GM23338 (cell line): ENCODE measurements around the gene SPRR1B. TPM values are rescaled to one million over a fixed set of nuclear protein-coding genes. Genes with fewer than 3 reads are reported as not detected.

Experiments
- ATAC-seq: fragments of 200-7000 bp; cut with Tn5 transposase; 3 replicates; pipeline ENCODE4 v1.9.1; 2020
- DNase-seq: peaks from one replicate; pipeline ENCODE4 v3.0.0-alpha.2; 2015; ENCODE audit warnings: low spot score
- H2AFZ ChIP-seq: fragments of 200-600 bp; sonication (generic); 2 replicates; pipeline ENCODE4 v1.8.0; 2016; ENCODE audit warnings: antibody characterized with exemption, mild to moderate bottlenecking, moderate library complexity
- H3F3A ChIP-seq: fragments of 200-600 bp; sonication (generic); replicated peaks from 2 replicates; pipeline ENCODE4 v1.8.0; 2017; ENCODE audit warnings: antibody characterized with exemption, mixed run types, low read depth
- H3K27ac ChIP-seq: fragments of 200-600 bp; sonication (generic); 2 replicates; pipeline ENCODE4 v1.6.1; 2016; ENCODE audit warnings: low read depth
- H3K27me3 ChIP-seq: fragments of 200-600 bp; sonication (generic); 2 replicates; pipeline ENCODE4 v1.8.0; 2016; ENCODE audit warnings: mild to moderate bottlenecking, mixed run types, moderate library complexity; ENCODE audit not compliant: insufficient read depth
- H3K36me3 ChIP-seq: fragments of 200-600 bp; sonication (generic); 2 replicates; pipeline ENCODE4 v1.8.0; 2016; ENCODE audit warnings: mild to moderate bottlenecking; ENCODE audit not compliant: insufficient read depth
- H3K4me1 ChIP-seq: fragments of 200-600 bp; sonication (generic); 2 replicates; pipeline ENCODE4 v1.8.0; 2016; ENCODE audit warnings: mild to moderate bottlenecking, moderate library complexity; ENCODE audit not compliant: insufficient read depth
- H3K4me2 ChIP-seq: fragments of 200-600 bp; sonication (generic); 2 replicates; pipeline ENCODE4 v1.7.1; 2017; ENCODE audit warnings: mixed run types
- H3K4me3 ChIP-seq: fragments of 200-600 bp; sonication (generic); 2 replicates; pipeline ENCODE4 v1.6.1; 2016; ENCODE audit warnings: mixed run types
- H3K79me2 ChIP-seq: fragments of 200-600 bp; sonication (generic); replicated peaks from 2 replicates; pipeline ENCODE4 v1.8.0; 2017; ENCODE audit warnings: mild to moderate bottlenecking; ENCODE audit not compliant: insufficient read depth
- H3K9me2 ChIP-seq: fragments of 200-600 bp; sonication (generic); 2 replicates; pipeline ENCODE4 v1.8.0; 2017; ENCODE audit not compliant: insufficient read depth
- H4K20me1 ChIP-seq: fragments of 200-600 bp; sonication (generic); replicated peaks from 2 replicates; pipeline ENCODE4 v1.8.0; 2017; ENCODE audit warnings: mild to moderate bottlenecking; ENCODE audit not compliant: insufficient read depth
- H3K27ac Mint-ChIP-seq: 2 replicates; pipeline ENCODE4 v1.8.0; 2020; ENCODE audit warnings: inconsistent platforms, mild to moderate bottlenecking, moderate library complexity, mixed read lengths
- H3K27me3 Mint-ChIP-seq: 3 replicates; pipeline ENCODE4 v1.8.0; 2022; ENCODE audit warnings: low read depth, mild to moderate bottlenecking, moderate library complexity, mixed read lengths, inconsistent platforms; ENCODE audit not compliant: insufficient read depth, poor library complexity
- H3K36me3 Mint-ChIP-seq: 3 replicates; pipeline ENCODE4 v1.8.0; 2021; ENCODE audit warnings: low read depth, mild to moderate bottlenecking, inconsistent platforms, moderate library complexity, mixed read lengths
- H3K4me1 Mint-ChIP-seq: 3 replicates; pipeline ENCODE4 v1.8.0; 2020; ENCODE audit warnings: mild to moderate bottlenecking, inconsistent platforms, mixed read lengths
- H3K4me3 Mint-ChIP-seq: 3 replicates; pipeline ENCODE4 v1.8.0; 2021; ENCODE audit warnings: moderate library complexity, mild to moderate bottlenecking, inconsistent platforms, mixed read lengths
- H3K9me3 Mint-ChIP-seq: 3 replicates; pipeline ENCODE4 v1.8.0; 2020; ENCODE audit warnings: moderate library complexity, mild to moderate bottlenecking, inconsistent platforms, mixed read lengths
- CREB1 ChIP-seq: fragments of 250-450 bp; sonication (Bioruptor Pico); IDR thresholded peaks from 2 replicates; pipeline ENCODE4 v1.5.0; 2020; ENCODE audit warnings: low read depth, mild to moderate bottlenecking, moderate library complexity
- CTCF ChIP-seq, 2 experiments: fragments of 200-600 bp in 1 of 2; sonication (generic) in 1 of 2; conservative IDR thresholded peaks; 2 replicates each; pipeline versions ENCODE4 v1.5.1 to v1.6.1; 2016 to 2017; ENCODE audit warnings: antibody characterized with exemption in 2 of 2, low read depth in 2 of 2, mild to moderate bottlenecking in 2 of 2, moderate library complexity in 1 of 2
- ETS1 ChIP-seq: IDR thresholded peaks from 2 replicates; pipeline ENCODE4 v1.6.1; 2016; ENCODE audit warnings: antibody characterized with exemption
- EZH2 ChIP-seq: fragments of 200-600 bp; sonication (generic); IDR thresholded peaks from one replicate; pipeline ENCODE4 v1.8.0; 2017; ENCODE audit warnings: antibody characterized with exemption, mild to moderate bottlenecking, low read depth; ENCODE audit not compliant: unreplicated experiment
- EZH2phosphoT487 ChIP-seq: fragments of 200-600 bp; sonication (generic); IDR thresholded peaks from one replicate; pipeline ENCODE4 v1.8.1; 2018; ENCODE audit warnings: antibody characterized with exemption; ENCODE audit not compliant: unreplicated experiment
- JUNB ChIP-seq: IDR thresholded peaks from one replicate; pipeline ENCODE4 v1.6.1; 2016; ENCODE audit warnings: antibody characterized with exemption; ENCODE audit not compliant: unreplicated experiment
- NANOG ChIP-seq: IDR thresholded peaks from 2 replicates; pipeline ENCODE4 v1.6.1; 2016; ENCODE audit warnings: antibody characterized with exemption, borderline replicate concordance
- POLR2AphosphoS5 ChIP-seq: IDR thresholded peaks from 2 replicates; pipeline ENCODE4 v1.6.1; 2016; ENCODE audit warnings: antibody characterized with exemption, low read depth
- REST ChIP-seq: IDR thresholded peaks from one replicate; pipeline ENCODE4 v1.6.1; 2018; ENCODE audit warnings: antibody characterized with exemption; ENCODE audit not compliant: unreplicated experiment
- STAT1 ChIP-seq: IDR thresholded peaks from one replicate; pipeline ENCODE4 v1.6.1; 2016; ENCODE audit warnings: antibody characterized with exemption; ENCODE audit not compliant: unreplicated experiment
- ZNF114 ChIP-seq: fragments of 250-450 bp; sonication (Bioruptor Pico); IDR thresholded peaks from 2 replicates; pipeline ENCODE4 v1.5.0; 2020; ENCODE audit warnings: mild to moderate bottlenecking, moderate library complexity
- ZNF331 ChIP-seq: fragments of 250-450 bp; sonication (Bioruptor Pico); IDR thresholded peaks from 2 replicates; pipeline ENCODE4 v1.5.0; 2020; ENCODE audit warnings: low read depth, mild to moderate bottlenecking, moderate library complexity
- ZNF462 ChIP-seq: fragments of 250-450 bp; sonication (Bioruptor Pico); IDR thresholded peaks from 2 replicates; pipeline ENCODE4 v1.5.0; 2020; ENCODE audit warnings: mild to moderate bottlenecking, moderate library complexity
- long read RNA-seq: library from polyadenylated mRNA; unstranded; transcript quantifications from one replicate; pipeline ENCODE4 v2.0.0, GENCODE V29; 2020; ENCODE audit not compliant: unreplicated experiment
- polyA plus RNA-seq: library from polyadenylated mRNA; unstranded; fragments of >200 nt; fragmentation: Nextera tagmentation; extraction: Ambion mirVana; gene quantifications from 2 replicates; pipeline ENCODE4 v1.2.1, GENCODE V29; 2016
- total RNA-seq: library from RNA; depleted of rRNA; stranded (reverse); fragments of >200 nt; shearing (Covaris generic); gene quantifications from 2 replicates; pipeline ENCODE4 v1.2.3, GENCODE V29; 2014; rRNA removed

Gene SPRR1B
- total RNA-seq = not detected in 2 replicates
- polyA plus RNA-seq = not detected in 2 replicates
- long read RNA-seq = 0 reads

- Mint-ChIP-seq H3K4me1 (peaks cover 11% of the 10 kb centered on the region; the same call in 2 of the 3 replicates), H3K9me3 (0 out of 3 replicates have a peak, but pooled peaks cover 3% of the 10 kb centered on the region), H3K27ac (no peak within 1 kb of the TSS), H3K4me3 (no peak within 1 kb of the TSS), H3K36me3 (no peaks in the 10 kb centered on the region), H3K27me3 (no peaks in the 10 kb centered on the region)
- no peak within 1 kb of the TSS for H3K27ac ChIP-seq
- ATAC-seq (no peak), DNase-seq (no peak)
- H3F3A ChIP-seq = no peaks in the 10 kb centered on the region
- H2AFZ ChIP-seq = no peak within 1 kb of the TSS
- peaks cover 4% of the 10 kb centered on the region; the same call in 1 of the 2 replicates for H3K4me1 ChIP-seq
- H3K4me3 ChIP-seq = no peak within 1 kb of the TSS
- TF ChIP-seq ZNF462 (CRISPR knock-in tag) (no peak), CTCF (conservative IDR thresholded peaks at IDR 0.05; ENCODE audit: low read depth in 2 of 2) (no peak), EZH2phosphoT487 (no peak), ETS1 (no peak), STAT1 (no peak), POLR2AphosphoS5 (no peak), ZNF331 (CRISPR knock-in tag) (no peak), EZH2 (no peak), CREB1 (no peak), REST (no peak), ZNF114 (CRISPR knock-in tag) (no peak), JUNB (no peak), NANOG (no peak)
- no peaks in the 10 kb centered on the region for H3K27me3 ChIP-seq
- H3K9me2 ChIP-seq = peaks cover 5% of the 10 kb centered on the region; the same call in 1 of the 2 replicates
- no peaks in the 10 kb centered on the region for H3K36me3 ChIP-seq
- no peaks in the 10 kb centered on the region for H4K20me1 ChIP-seq
- no peak within 1 kb of the TSS for H3K4me2 ChIP-seq
- no peaks in the 10 kb centered on the region for H3K79me2 ChIP-seq
Measured at GRCh38 chr1:153030895-153031294, at the start of gene SPRR1B. TSS of gene SPRR1B (plus strand) at chr1:153031203. CDS start at chr1:153032346, 1,143 bp downstream.
